Thyroid gland (tissue), 4 donors: ENCODE measurements around the gene MMEL1. TPM values are rescaled to one million over a fixed set of nuclear protein-coding genes. Genes with fewer than 3 reads are reported as not detected.

Experiments used
- DNase-seq, 2 donors: peaks; one replicate each; pipeline ENCODE4 v3.0.0-alpha.2; 2019
- H3K27ac ChIP-seq, 3 donors: fragments of 200-600 bp; sonication (generic); 1 replicate in 2 of 3; 2 replicates in 1 of 3; pipeline ENCODE4 v1.5.1; 2016 to 2019; ENCODE audit warnings: mild to moderate bottlenecking in 1 of 3, moderate library complexity in 1 of 3
- H3K27me3 ChIP-seq: fragments of 200-600 bp; sonication (generic); one replicate; pipeline ENCODE4 v1.5.1; 2019
- H3K36me3 ChIP-seq, 2 donors: fragments of 200-600 bp; sonication (generic); one replicate each; pipeline ENCODE4 v1.5.1; 2016 to 2019
- H3K4me1 ChIP-seq, 2 donors: fragments of 200-600 bp; sonication (generic); one replicate each; pipeline ENCODE4 v1.5.1; 2017 to 2019
- H3K4me3 ChIP-seq, 3 donors: fragments of 200-600 bp; sonication (generic); replicated peaks in 1 of 3; 1 replicate in 2 of 3; 2 replicates in 1 of 3; pipeline ENCODE4 v1.5.1; 2016; ENCODE audit warnings: mild to moderate bottlenecking in 1 of 3
- H3K9me3 ChIP-seq: fragments of 200-600 bp; sonication (generic); one replicate; pipeline ENCODE4 v1.5.1; 2017
- CTCF ChIP-seq, 6 experiments: fragments of 200-600 bp in 3 of 6; fragments of 450-650 bp in 3 of 6; sonication (generic) in 3 of 6; IDR thresholded peaks; one replicate each; pipeline ENCODE4 v1.5.1; 2016 to 2019; ENCODE audit warnings: antibody characterized with exemption in 6 of 6, mild to moderate bottlenecking in 2 of 6, inconsistent platforms in 1 of 6, moderate library complexity in 1 of 6
- POLR2A ChIP-seq, 2 donors: fragments of 450-650 bp; IDR thresholded peaks; one replicate each; pipeline ENCODE4 v1.6.1; 2017; ENCODE audit warnings: antibody characterized with exemption in 2 of 2, mild to moderate bottlenecking in 2 of 2, moderate library complexity in 1 of 2
- WGBS, 2 donors: methylation state at CpG; one replicate each; pipeline ENCODE4 v1.1.5; 2017; 5-methylcytosine and 5-hydroxymethylcytosine counted together
- intact Hi-C: fragments of 100-400 bp; cut with DNase I; formaldehyde crosslinking; loops from one replicate; pipeline ENCODE4 v1.15.1; 2023
- total RNA-seq, 4 donors: library from RNA; depleted of rRNA; stranded (reverse); fragments of >200 nt; gene quantifications; one replicate each; pipeline ENCODE4 v1.2.3, GENCODE V29; 2016

Gene MMEL1
- total RNA-seq, 4 donors from 2014 or later, result 0.98 to 2.5 (median 2.0) TPM; not detected in 1

GRCh38 chr1:2611031-2611501, 21.8 kb downstream of the MMEL1 start:
- Histone ChIP-seq H3K27ac (no peak overlapping the region), H3K27me3 (no peaks in the 10 kb centered on the region), H3K9me3 (no peaks in the 10 kb centered on the region), H3K4me3 (no peak overlapping the region), H3K36me3 (no peaks in the 10 kb centered on the region), H3K4me1 (peaks cover 7 to 26% of the 10 kb centered on the region in 2 donors)
- 10 to 20% methylated on average over 3 to 9 of the region's 24 CpGs for WGBS, 2 donors
- peak; percentile 22 to 36 for DNase-seq
- intact Hi-C loops, result no loop called here
- TF ChIP-seq POLR2A (IDR thresholded peaks at IDR 0.05) (no peak), CTCF (IDR thresholded peaks at IDR 0.05) (no peak)

- Histone ChIP-seq H3K9me3 (no peaks in the 10 kb centered on the region), H3K36me3 (no peaks in the 10 kb centered on the region), H3K27ac (no peak overlapping the region), H3K4me3 (no peak overlapping the region), H3K4me1 (peaks cover 9 to 33% of the 10 kb centered on the region in 2 donors), H3K27me3 (no peaks in the 10 kb centered on the region)
- 55 to 56% methylated on average over 14 to 20 of the region's 21 CpGs for WGBS, 2 donors
- TF ChIP-seq CTCF (IDR thresholded peaks at IDR 0.05) (no peak), POLR2A (IDR thresholded peaks at IDR 0.05) (no peak)
- intact Hi-C loops, result no loop called here
- DNase-seq, result peak; percentile 61 to 69
Measured at GRCh38 chr1:2610036-2610959, 22.5 kb downstream of the MMEL1 start.

DNA sequence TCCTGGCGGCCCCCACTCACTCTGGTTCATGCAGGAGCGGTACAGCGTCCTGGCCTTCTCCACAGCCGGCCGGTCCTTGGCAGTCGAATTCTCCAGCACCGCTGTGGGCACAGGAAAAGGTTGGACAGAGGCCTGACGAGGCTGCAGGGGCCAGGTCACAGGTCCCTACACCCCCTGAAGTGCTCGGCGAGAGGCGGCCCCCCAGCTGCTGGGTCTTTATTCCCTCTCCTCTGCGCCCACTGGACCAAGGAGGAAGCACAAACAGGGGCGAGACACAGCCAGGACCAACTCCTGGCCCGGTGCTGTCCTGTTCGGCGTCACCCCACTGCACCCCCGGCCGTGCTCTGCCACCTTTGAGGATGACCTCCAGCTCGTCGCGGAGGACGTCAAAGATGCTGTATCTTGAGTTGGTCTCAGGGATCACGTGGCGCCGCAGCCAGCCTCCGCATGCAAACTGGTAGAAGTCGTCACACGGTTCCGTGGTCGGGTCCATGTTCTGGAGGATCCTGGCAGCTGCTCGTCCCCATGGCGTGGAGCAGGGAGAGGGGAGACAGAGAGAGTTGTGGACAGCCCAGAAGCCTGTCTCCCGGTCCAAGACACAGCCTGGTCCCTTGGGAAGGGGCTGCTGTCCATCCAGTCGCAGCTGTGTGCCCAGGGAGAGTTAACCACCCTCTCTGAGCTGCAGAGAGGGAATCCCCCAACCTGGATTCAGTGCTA, 23.3 kb downstream of the MMEL1 start:
- no peaks in the 10 kb centered on the region for H3K9me3 ChIP-seq
- H3K27ac ChIP-seq, result no peak overlapping the region
- no peak for TF ChIP-seq CTCF (IDR thresholded peaks at IDR 0.05)
- DNase-seq, result peak in 1 of 2 donors; percentile 1
- no peak overlapping the region for H3K4me3 ChIP-seq
- intact Hi-C loops, result no loop called here
- 68 to 82% methylated on average over 8 to 33 of the region's 34 CpGs for WGBS, 2 donors
- H3K36me3 ChIP-seq, result no peaks in the 10 kb centered on the region
- H3K27me3 ChIP-seq, result no peaks in the 10 kb centered on the region
- H3K4me1 ChIP-seq, result peaks cover 9 to 33% of the 10 kb centered on the region in 2 donors

DNA sequence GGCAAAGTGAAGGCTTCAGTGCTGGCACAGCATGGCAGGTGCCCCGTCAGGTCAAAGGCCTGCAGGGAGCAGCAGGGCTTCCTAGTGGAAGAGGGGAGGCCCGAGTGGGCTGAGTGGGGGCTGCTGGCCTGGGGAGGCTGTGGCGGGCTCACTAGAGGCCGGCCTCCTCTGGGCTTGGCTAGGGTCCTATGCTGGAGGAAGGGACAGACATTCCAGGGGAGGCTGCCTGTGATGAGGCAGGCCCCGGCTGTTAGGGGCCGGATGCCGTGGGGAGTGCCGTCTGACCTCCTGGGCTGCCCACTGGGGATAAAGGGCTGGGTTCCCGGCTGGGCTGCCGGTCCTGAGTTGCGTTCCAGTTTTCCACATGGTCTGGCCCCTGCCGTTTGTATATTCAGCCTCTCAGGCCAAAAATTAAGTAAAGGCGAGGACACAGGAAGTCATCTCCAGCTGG, 25.1 kb downstream of the MMEL1 start:
- peaks cover 9 to 33% of the 10 kb centered on the region in 2 donors for H3K4me1 ChIP-seq
- WGBS, 2 donors, result 69 to 86% methylated on average over 5 to 6 of the region's 13 CpGs
- H3K4me3 ChIP-seq, result no peak overlapping the region
- H3K36me3 ChIP-seq, result no peaks in the 10 kb centered on the region
- TF ChIP-seq CTCF (IDR thresholded peaks at IDR 0.05) (no peak), POLR2A (IDR thresholded peaks at IDR 0.05) (no peak)
- H3K27me3 ChIP-seq, result no peaks in the 10 kb centered on the region
- no peaks in the 10 kb centered on the region for H3K9me3 ChIP-seq
- no peak overlapping the region for H3K27ac ChIP-seq
- peak in 1 of 2 donors; percentile 13 for DNase-seq
- intact Hi-C loops, result no loop called here
